Brain microvascular endothelial cell (primary cell): ENCODE data around the gene ST14.

Experiments used
- DNase-seq: peaks from one replicate; pipeline ENCODE4 v3.0.0-alpha.2; 2020
- H3K27ac ChIP-seq: fragments of 250-450 bp; sonication (Bioruptor Pico); 2 replicates; pipeline ENCODE4 v1.5.1; 2020; ENCODE audit warnings: mild to moderate bottlenecking, moderate library complexity
- H3K27me3 ChIP-seq: fragments of 250-450 bp; sonication (Bioruptor Pico); replicated peaks from 2 replicates; pipeline ENCODE4 v1.5.1; 2020; ENCODE audit warnings: mild to moderate bottlenecking
- H3K36me3 ChIP-seq: fragments of 250-450 bp; sonication (Bioruptor Pico); replicated peaks from 2 replicates; pipeline ENCODE4 v1.5.1; 2020; ENCODE audit warnings: mild to moderate bottlenecking
- H3K4me3 ChIP-seq: 2 replicates; pipeline ENCODE4 v1.5.1; 2011; ENCODE audit warnings: low read depth, mild to moderate bottlenecking, control low read depth, low read length, moderate library complexity
- in situ Hi-C: cut with HindIII; loops from 2 replicates; pipeline ENCODE4 v1.10.0; 2017; ENCODE audit warnings: low sequenced_read_pairs, low pct_ligation_motif_present
- TF ChIP-seq, protein P1 (sequence below): IDR thresholded peaks from 2 replicates; pipeline ENCODE4 v1.5.1; 2011; ENCODE audit warnings: low read depth, mild to moderate bottlenecking, moderate library complexity, low read length, control low read depth, inconsistent platforms; ENCODE audit errors: missing control alignments

Gene ST14

DNA sequence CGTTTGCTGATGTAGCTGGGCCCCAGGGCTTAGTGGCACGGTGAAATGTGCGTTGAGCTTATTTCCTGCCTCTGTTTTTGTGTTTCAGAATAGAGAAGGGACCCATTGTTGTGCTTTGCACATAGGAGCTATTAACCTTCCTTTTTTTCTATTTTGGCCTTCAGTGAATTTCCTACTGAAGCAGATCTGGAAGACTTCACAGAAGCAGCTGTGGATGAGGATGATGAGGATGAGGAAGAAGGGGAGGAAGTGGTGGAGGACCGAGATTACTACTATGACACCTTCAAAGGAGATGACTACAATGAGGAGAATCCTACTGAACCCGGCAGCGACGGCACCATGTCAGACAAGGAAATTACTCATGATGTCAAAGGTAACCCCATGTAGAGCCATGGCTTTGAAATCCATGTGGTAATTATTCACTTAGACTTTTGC lies 37.4 kb upstream of the ST14 start:
- Histone ChIP-seq H3K36me3 (peaks cover 12% of the 10 kb centered on the region), H3K27ac (peak overlapping the region; percentile 90), H3K27me3 (no peaks in the 10 kb centered on the region), H3K4me3 (no peak overlapping the region)
- TF ChIP-seq, protein P1, sequence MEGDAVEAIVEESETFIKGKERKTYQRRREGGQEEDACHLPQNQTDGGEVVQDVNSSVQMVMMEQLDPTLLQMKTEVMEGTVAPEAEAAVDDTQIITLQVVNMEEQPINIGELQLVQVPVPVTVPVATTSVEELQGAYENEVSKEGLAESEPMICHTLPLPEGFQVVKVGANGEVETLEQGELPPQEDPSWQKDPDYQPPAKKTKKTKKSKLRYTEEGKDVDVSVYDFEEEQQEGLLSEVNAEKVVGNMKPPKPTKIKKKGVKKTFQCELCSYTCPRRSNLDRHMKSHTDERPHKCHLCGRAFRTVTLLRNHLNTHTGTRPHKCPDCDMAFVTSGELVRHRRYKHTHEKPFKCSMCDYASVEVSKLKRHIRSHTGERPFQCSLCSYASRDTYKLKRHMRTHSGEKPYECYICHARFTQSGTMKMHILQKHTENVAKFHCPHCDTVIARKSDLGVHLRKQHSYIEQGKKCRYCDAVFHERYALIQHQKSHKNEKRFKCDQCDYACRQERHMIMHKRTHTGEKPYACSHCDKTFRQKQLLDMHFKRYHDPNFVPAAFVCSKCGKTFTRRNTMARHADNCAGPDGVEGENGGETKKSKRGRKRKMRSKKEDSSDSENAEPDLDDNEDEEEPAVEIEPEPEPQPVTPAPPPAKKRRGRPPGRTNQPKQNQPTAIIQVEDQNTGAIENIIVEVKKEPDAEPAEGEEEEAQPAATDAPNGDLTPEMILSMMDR = no peak
- peak; percentile 60 for DNase-seq
- in situ Hi-C loops = no loop called here

DNA sequence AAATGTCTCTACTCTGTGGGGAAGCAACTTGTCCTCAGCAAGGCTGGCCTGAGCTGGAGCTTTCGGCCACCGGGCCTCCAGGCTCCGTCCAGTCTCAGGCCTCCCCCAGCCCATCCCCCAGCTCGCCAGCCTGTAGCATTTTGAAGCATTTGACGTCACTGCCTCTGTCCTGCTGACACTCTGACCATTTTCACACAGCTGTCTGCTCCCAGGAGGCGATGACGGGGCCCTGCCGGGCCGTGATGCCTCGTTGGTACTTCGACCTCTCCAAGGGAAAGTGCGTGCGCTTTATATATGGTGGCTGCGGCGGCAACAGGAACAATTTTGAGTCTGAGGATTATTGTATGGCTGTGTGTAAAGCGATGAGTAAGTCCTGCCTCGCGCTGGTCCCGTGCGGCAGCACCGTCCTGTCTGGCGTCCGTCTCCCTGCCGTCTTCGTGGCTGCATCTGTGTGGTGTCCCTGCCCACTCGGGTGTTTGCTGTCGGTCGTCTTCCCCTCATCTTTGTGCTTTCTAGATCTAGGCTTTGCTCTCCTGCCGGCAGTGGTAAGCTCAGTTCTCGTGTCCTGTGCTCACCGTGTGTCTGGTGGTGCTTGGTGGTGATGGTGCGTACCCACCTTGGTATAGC lies 36.1 kb upstream of the ST14 start:
- in situ Hi-C loops = no loop called here
- peak; percentile 55 for DNase-seq
- Histone ChIP-seq H3K27ac (peak overlapping the region; percentile 90), H3K4me3 (no peak overlapping the region), H3K27me3 (no peaks in the 10 kb centered on the region), H3K36me3 (peaks cover 20% of the 10 kb centered on the region)
- TF ChIP-seq, protein P1 = no peak

DNA sequence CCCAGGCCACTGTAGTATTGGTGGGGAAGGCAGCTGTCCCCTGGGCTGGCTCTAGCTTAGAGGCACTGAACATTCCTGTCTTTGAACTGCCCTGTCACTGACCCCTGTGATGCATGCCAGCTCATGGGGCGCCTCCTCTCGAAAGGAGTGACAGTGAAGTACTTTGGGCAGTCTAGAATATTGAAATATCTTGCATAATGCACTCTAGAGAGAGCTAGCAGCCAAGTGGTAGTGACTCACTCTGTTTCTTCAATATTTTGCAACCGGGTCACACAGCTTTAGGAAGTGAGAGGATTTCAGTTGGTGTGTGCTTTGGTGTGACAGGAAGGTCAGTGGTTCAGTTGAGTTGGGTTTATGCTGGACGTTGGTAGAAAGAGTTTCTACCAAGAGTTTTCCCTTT lies 35.5 kb upstream of the ST14 start:
- TF ChIP-seq, protein P1 = no peak
- H3K27me3 ChIP-seq = no peaks in the 10 kb centered on the region
- peak; percentile 90 for DNase-seq
- H3K4me3 ChIP-seq = no peak overlapping the region
- H3K36me3 ChIP-seq = peaks cover 26% of the 10 kb centered on the region
- peak overlapping the region; percentile 90 for H3K27ac ChIP-seq
- in situ Hi-C loops = no loop called here

DNA sequence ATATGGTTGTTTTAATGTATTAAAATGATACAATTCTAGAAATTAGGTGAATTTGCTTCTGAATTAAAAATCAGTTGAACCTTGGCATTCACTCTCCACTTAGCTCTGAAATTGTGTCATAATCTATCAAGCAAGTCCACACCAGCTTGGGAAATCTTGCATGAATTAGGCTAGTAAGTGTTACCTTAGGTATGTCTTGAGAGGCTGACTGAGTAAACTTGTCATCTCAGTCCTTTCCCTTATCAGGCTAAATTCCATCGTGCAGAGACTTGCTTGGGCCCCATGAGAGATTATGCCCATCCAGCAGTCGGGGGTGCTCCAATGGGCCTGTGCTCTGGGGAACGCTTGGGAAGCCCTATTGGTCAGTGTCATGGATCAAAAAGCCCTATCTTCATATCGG lies 33.9 kb upstream of the ST14 start:
- peaks cover 35% of the 10 kb centered on the region for H3K36me3 ChIP-seq
- in situ Hi-C loops = loop anchor here (25.0 kb wide), 1 partner anchor 188 kb away; no protein-coding TSS in a partner anchor
- H3K27ac ChIP-seq = no peak overlapping the region
- H3K27me3 ChIP-seq = no peaks in the 10 kb centered on the region
- no peak for DNase-seq
- no peak overlapping the region for H3K4me3 ChIP-seq
- TF ChIP-seq, protein P1 = no peak

DNA sequence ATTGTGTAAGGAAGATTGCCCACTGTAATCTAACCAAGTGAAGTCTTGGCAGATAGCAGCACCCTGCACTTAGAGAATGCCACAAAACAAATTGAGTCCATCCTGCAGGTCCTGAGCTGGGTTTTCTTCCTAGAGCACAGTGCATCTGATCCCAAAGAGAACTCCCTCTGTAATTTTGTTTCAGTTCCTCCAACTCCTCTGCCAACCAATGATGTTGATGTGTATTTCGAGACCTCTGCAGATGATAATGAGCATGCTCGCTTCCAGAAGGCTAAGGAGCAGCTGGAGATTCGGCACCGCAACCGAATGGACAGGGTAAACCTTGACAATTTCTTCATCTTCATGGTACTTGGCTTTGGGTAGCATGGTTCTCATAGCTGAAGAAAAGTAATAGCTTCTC lies 33.1 kb upstream of the ST14 start:
- TF ChIP-seq, protein P1 = no peak
- H3K27me3 ChIP-seq = no peaks in the 10 kb centered on the region
- H3K27ac ChIP-seq = no peak overlapping the region
- DNase-seq = no peak
- peaks cover 43% of the 10 kb centered on the region for H3K36me3 ChIP-seq
- in situ Hi-C loops = loop anchor here (25.0 kb wide), 1 partner anchor 189 kb away; no protein-coding TSS in a partner anchor
- no peak overlapping the region for H3K4me3 ChIP-seq

DNA sequence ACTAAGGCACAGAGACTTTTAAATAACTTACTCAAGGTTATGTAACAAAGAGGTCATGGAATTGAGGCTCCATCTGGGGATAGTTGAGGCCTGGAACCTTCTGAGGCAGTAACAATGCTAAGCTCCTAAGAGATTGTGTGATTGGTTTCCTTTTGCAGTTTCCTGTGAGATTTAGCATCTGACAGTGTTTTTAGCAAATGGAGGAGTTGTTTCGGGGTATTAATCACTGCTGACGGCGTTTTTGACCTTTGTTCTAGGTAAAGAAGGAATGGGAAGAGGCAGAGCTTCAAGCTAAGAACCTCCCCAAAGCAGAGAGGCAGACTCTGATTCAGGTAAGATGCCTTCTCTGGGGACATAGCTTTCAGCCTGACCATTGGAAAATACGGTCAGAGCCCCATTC lies 32.1 kb upstream of the ST14 start:
- H3K4me3 ChIP-seq = no peak overlapping the region
- peaks cover 44% of the 10 kb centered on the region for H3K36me3 ChIP-seq

More for the DNA sequence above, 32.1 kb upstream of the ST14 start:
- in situ Hi-C loops = loop anchor here (25.0 kb wide), 1 partner anchor 190 kb away; no protein-coding TSS in a partner anchor
- Histone ChIP-seq H3K27me3 (no peaks in the 10 kb centered on the region), H3K27ac (no peak overlapping the region)
- TF ChIP-seq, protein P1 = no peak
- no peak for DNase-seq
